IMR-90 (cell line): ENCODE measurements around the gene UPK3A. TPM values are rescaled to one million over a fixed set of nuclear protein-coding genes. Genes with fewer than 3 reads are reported as not detected.

Source experiments
- ATAC-seq: fragments of 200-7000 bp; cut with Tn5 transposase; 2 replicates; pipeline ENCODE4 v1.9.1; 2020; ENCODE audit warnings: low read depth, mild to moderate bottlenecking, moderate library complexity
- BruUV-seq: library from RNA; stranded (reverse); fragments of 400-500 nt; replicated peaks from 2 replicates; lab custom pipeline; 2021; lab: Mats Ljungman, UMichigan
- CTCF ChIA-PET: fragments of 300-600 bp; formaldehyde crosslinking; extraction: SDS; loops from one replicate; lab custom pipeline; 2021; ENCODE audit warnings: antibody characterized with exemption; lab: Yijun Ruan, JAX
- POLR2A ChIA-PET: fragments of 300-600 bp; sonication (Branson Sonifier 250); formaldehyde crosslinking; loops from one replicate; lab custom pipeline; 2022; ENCODE audit warnings: antibody characterized with exemption; ENCODE audit not compliant: unreplicated experiment; lab: Charles Lee
- DNase-seq: peaks from one replicate; pipeline ENCODE4 v3.0.0; 2013
- H2AFZ ChIP-seq: replicated peaks from 2 replicates; pipeline ENCODE3; 2013; ENCODE audit warnings: low read length, mild to moderate bottlenecking; ENCODE audit not compliant: poor library complexity
- H2AK5ac ChIP-seq: 2 replicates; pipeline ENCODE4 v1.6.1; 2013; ENCODE audit warnings: low read depth, low read length, inconsistent platforms
- H2AK9ac ChIP-seq: replicated peaks from 2 replicates; pipeline ENCODE3; 2013; ENCODE audit warnings: mild to moderate bottlenecking, low read depth, low read length, moderate library complexity; ENCODE audit not compliant: poor library complexity
- H2BK120ac ChIP-seq: 2 replicates; pipeline ENCODE4 v1.6.1; 2013; ENCODE audit warnings: low read depth, low read length, inconsistent platforms
- H2BK15ac ChIP-seq: 3 replicates; pipeline ENCODE4 v1.6.1; 2013; ENCODE audit warnings: low read depth, low read length, inconsistent platforms
- H2BK20ac ChIP-seq: 2 replicates; pipeline ENCODE4 v1.6.1; 2013; ENCODE audit warnings: low read depth, mild to moderate bottlenecking, inconsistent platforms, low read length, moderate library complexity
- H2BK5ac ChIP-seq: 2 replicates; pipeline ENCODE4 v1.6.1; 2013; ENCODE audit warnings: mild to moderate bottlenecking, low read depth, low read length, inconsistent platforms; ENCODE audit not compliant: poor library complexity, severe bottlenecking
- H3K14ac ChIP-seq: replicated peaks from 2 replicates; pipeline ENCODE4 v1.6.1; 2013; ENCODE audit warnings: low read depth, low read length, inconsistent platforms
- H3K18ac ChIP-seq: 2 replicates; pipeline ENCODE4 v1.6.1; 2013; ENCODE audit warnings: low read depth, low read length, control low read depth
- H3K23ac ChIP-seq: 2 replicates; pipeline ENCODE4 v1.6.1; 2013; ENCODE audit warnings: low read depth, low read length, inconsistent platforms
- H3K27ac ChIP-seq: 2 replicates; pipeline ENCODE4 v1.5.1; 2013; ENCODE audit warnings: mild to moderate bottlenecking, control low read depth, low read length; ENCODE audit not compliant: insufficient read depth
- H3K27me3 ChIP-seq: 2 replicates; pipeline ENCODE4 v1.6.1; 2013; ENCODE audit warnings: low read length; ENCODE audit not compliant: control insufficient read depth, insufficient read depth
- H3K36me3 ChIP-seq: 2 replicates; pipeline ENCODE4 v1.6.1; 2013; ENCODE audit warnings: low read length, mixed read lengths; ENCODE audit not compliant: control insufficient read depth, insufficient read depth
- H3K4ac ChIP-seq: 2 replicates; pipeline ENCODE4 v1.6.1; 2013; ENCODE audit warnings: low read depth, low read length, inconsistent platforms
- H3K4me1 ChIP-seq: 2 replicates; pipeline ENCODE4 v1.6.1; 2013; ENCODE audit warnings: low read length, mixed read lengths; ENCODE audit not compliant: control insufficient read depth, insufficient read depth
- H3K4me2 ChIP-seq: 2 replicates; pipeline ENCODE4 v1.6.1; 2013; ENCODE audit warnings: low read depth, mild to moderate bottlenecking, control low read depth, low read length, moderate library complexity
- H3K4me3 ChIP-seq: 2 replicates; pipeline ENCODE4 v1.5.1; 2013; ENCODE audit warnings: low read depth, mild to moderate bottlenecking, control low read depth, low read length, moderate library complexity; ENCODE audit not compliant: insufficient read depth
- H3K56ac ChIP-seq: 2 replicates; pipeline ENCODE4 v1.6.1; 2013; ENCODE audit warnings: low read length, inconsistent platforms; ENCODE audit not compliant: insufficient read depth; ENCODE audit errors: extremely low read depth
- H3K79me1 ChIP-seq, 2 experiments: 2 replicates each; pipeline ENCODE4 v1.6.1; 2013; ENCODE audit warnings: low read length in 2 of 2, inconsistent platforms in 1 of 2, low read depth in 1 of 2
- H3K9ac ChIP-seq: 2 replicates; pipeline ENCODE4 v1.6.1; 2013; ENCODE audit warnings: low read depth, low read length, control low read depth
- H3K9me1 ChIP-seq: 2 replicates; pipeline ENCODE4 v1.6.1; 2013; ENCODE audit warnings: low read length, inconsistent platforms; ENCODE audit not compliant: insufficient read depth
- H3K9me3 ChIP-seq: 2 replicates; pipeline ENCODE4 v1.6.1; 2013; ENCODE audit warnings: low read length; ENCODE audit not compliant: control insufficient read depth, insufficient read depth
- H4K20me1 ChIP-seq: 2 replicates; pipeline ENCODE4 v1.6.1; 2013; ENCODE audit warnings: low read length, inconsistent platforms; ENCODE audit not compliant: insufficient read depth
- H4K5ac ChIP-seq: 2 replicates; pipeline ENCODE4 v1.6.1; 2013; ENCODE audit warnings: mild to moderate bottlenecking, low read depth, low read length, control low read depth
- H4K8ac ChIP-seq, 2 experiments: 2 replicates each; pipeline ENCODE4 v1.6.1; 2013; ENCODE audit warnings: low read depth in 2 of 2, low read length in 2 of 2, control low read depth in 1 of 2, inconsistent platforms in 1 of 2
- H4K91ac ChIP-seq: 2 replicates; pipeline ENCODE4 v1.6.1; 2013; ENCODE audit warnings: low read depth, low read length, inconsistent platforms; ENCODE audit not compliant: insufficient read depth
- BHLHE40 ChIP-seq: fragments of 150-350 bp; IDR thresholded peaks from 2 replicates; pipeline ENCODE4 v1.6.1; 2016; ENCODE audit warnings: mild to moderate bottlenecking, low read depth, low read length
- CEBPB ChIP-seq: IDR thresholded peaks from 2 replicates; pipeline ENCODE4 v1.6.1; 2012; ENCODE audit warnings: low read depth, low read length, improper control_type of control experiment
- CHD1 ChIP-seq: IDR thresholded peaks from 2 replicates; pipeline ENCODE4 v1.6.1; 2012; ENCODE audit warnings: low read depth, low read length, improper control_type of control experiment
- CTCF ChIP-seq: conservative IDR thresholded peaks from 2 replicates; pipeline ENCODE4 v1.5.1; 2012; ENCODE audit warnings: mild to moderate bottlenecking, low read depth, low read length, improper control_type of control experiment
- ELK1 ChIP-seq: fragments of 150-350 bp; IDR thresholded peaks from 2 replicates; pipeline ENCODE4 v1.6.1; 2016; ENCODE audit warnings: low read depth, mild to moderate bottlenecking, low read length, moderate library complexity, borderline replicate concordance
- FOS ChIP-seq: fragments of 150-350 bp; IDR thresholded peaks from 2 replicates; pipeline ENCODE4 v1.6.1; 2016; ENCODE audit warnings: low read depth, low read length
- MAFK ChIP-seq: IDR thresholded peaks from 2 replicates; pipeline ENCODE4 v1.6.1; 2012; ENCODE audit warnings: low read depth, low read length, improper control_type of control experiment
- MAZ ChIP-seq: IDR thresholded peaks from 2 replicates; pipeline ENCODE4 v1.6.1; 2012; ENCODE audit warnings: low read depth, mild to moderate bottlenecking, low read length, improper control_type of control experiment, moderate library complexity, borderline replicate concordance
- MXI1 ChIP-seq: IDR thresholded peaks from 2 replicates; pipeline ENCODE4 v1.6.1; 2012; ENCODE audit warnings: low read depth, mild to moderate bottlenecking, low read length, moderate library complexity, borderline replicate concordance
- NFE2L2 ChIP-seq: fragments of 150-350 bp; IDR thresholded peaks from 2 replicates; pipeline ENCODE4 v1.6.1; 2016; ENCODE audit warnings: low read depth, mild to moderate bottlenecking, low read length
- POLR2A ChIP-seq: IDR thresholded peaks from 2 replicates; pipeline ENCODE4 v1.6.1; 2012; ENCODE audit warnings: mild to moderate bottlenecking, low read depth, low read length
- RAD21 ChIP-seq: IDR thresholded peaks from 2 replicates; pipeline ENCODE4 v1.6.1; 2012; ENCODE audit warnings: low read length, improper control_type of control experiment
- RCOR1 ChIP-seq: IDR thresholded peaks from 2 replicates; pipeline ENCODE4 v1.6.1; 2012; ENCODE audit warnings: mild to moderate bottlenecking, low read length, improper control_type of control experiment; ENCODE audit not compliant: insufficient replicate concordance
- RFX5 ChIP-seq: IDR thresholded peaks from 2 replicates; pipeline ENCODE4 v1.8.0; 2012; ENCODE audit warnings: low read depth, mild to moderate bottlenecking, low read length, moderate library complexity
- SMC3 ChIP-seq: fragments of 150-350 bp; IDR thresholded peaks from 2 replicates; pipeline ENCODE4 v1.6.1; 2016; ENCODE audit warnings: low read depth, mild to moderate bottlenecking, antibody characterized with exemption, low read length, moderate library complexity
- USF2 ChIP-seq: fragments of 150-350 bp; IDR thresholded peaks from 2 replicates; pipeline ENCODE4 v1.6.1; 2017; ENCODE audit warnings: mild to moderate bottlenecking, antibody characterized with exemption, low read length, low read depth
- WGBS, 2 experiments: methylation state at CpG; one replicate each; pipeline versions ENCODE4 v1.1.5 to v1.1.7; 2013; ENCODE audit warnings: missing lambda C conversion rate in 2 of 2; ENCODE audit not compliant: insufficient read length in 1 of 2; ENCODE audit errors: extremely low coverage in 2 of 2; 5-methylcytosine and 5-hydroxymethylcytosine counted together
- dilution Hi-C: fragments of 300-500 bp; cut with HindIII; formaldehyde crosslinking; loops from one replicate; pipeline ENCODE4 v1.14.3; 2018; ENCODE audit warnings: low sequenced_read_pairs; ENCODE audit not compliant: unreplicated experiment
- in situ Hi-C: fragments of 300-500 bp; cut with MboI; formaldehyde crosslinking; loops from 3 replicates; pipeline ENCODE4 v1.14.3; 2019; ENCODE audit warnings: low sequenced_read_pairs, inconsistent platforms, mixed read lengths
- intact Hi-C: fragments of 100-400 bp; cut with micrococcal nuclease; formaldehyde crosslinking; loops from 2 replicates; pipeline ENCODE4 v1.10.0; 2022
- polyA plus RNA-seq, 3 experiments: library from polyadenylated mRNA; depleted of rRNA; stranded (reverse); fragments of >200 nt; gene quantifications; 2 replicates each; pipeline ENCODE4 v1.2.3, GENCODE V29; 2012; ENCODE audit warnings: low replicate concordance in 1 of 3
- total RNA-seq: library from RNA; depleted of rRNA; stranded (reverse); fragments of >200 nt; gene quantifications from 2 replicates; pipeline ENCODE4 v1.2.3, GENCODE V29; 2012

The UPK3A gene
- total and polyA plus RNA-seq, 2 of the 4 experiments (the other 2 are of a cell fraction): not detected

- ATAC-seq (no peak), DNase-seq (no peak)
- H3K4me3 ChIP-seq: no peak overlapping the region
- no peaks in the 10 kb centered on the region for H3K36me3 ChIP-seq
- H3K23ac ChIP-seq: no peak overlapping the region
- intact Hi-C loops (no loop called here), dilution Hi-C loops (no loop called here), in situ Hi-C loops (no loop called here)
- no peak overlapping the region for H3K9ac ChIP-seq
- H3K14ac ChIP-seq: no peak overlapping the region
- peaks cover 12% of the 10 kb centered on the region for H3K4me1 ChIP-seq
- no peak overlapping the region for H2BK5ac ChIP-seq
- no peaks in the 10 kb centered on the region for H3K9me1 ChIP-seq
- H2AK9ac ChIP-seq: no peak overlapping the region
- ChIA-PET POLR2A (interaction anchor here (0.5 kb wide), 1 partner anchor 166 kb away, joined by 5 read pairs; no protein-coding TSS in a partner anchor), CTCF (no interaction called here)
- H2AFZ ChIP-seq: no peak overlapping the region
- no peaks in the 10 kb centered on the region for H3K9me3 ChIP-seq
- no peak overlapping the region for H3K4me2 ChIP-seq
- H3K18ac ChIP-seq: no peak overlapping the region
- peak overlapping the region; percentile 16; the same call in 1 of the 2 replicates for H2AK5ac ChIP-seq
- no peak overlapping the region for H2BK20ac ChIP-seq
- no peak overlapping the region for H2BK15ac ChIP-seq
- no peaks in the 10 kb centered on the region; the same call in 1 of the 2 replicates for H3K27me3 ChIP-seq
- no TSS peak for BruUV-seq
- H4K8ac ChIP-seq: no peak overlapping the region
- H3K4ac ChIP-seq: no peak overlapping the region; the same call in 1 of the 2 replicates
- H3K27ac ChIP-seq: no peak overlapping the region
- no peak overlapping the region for H2BK120ac ChIP-seq
- H4K5ac ChIP-seq: no peak overlapping the region
- H3K79me1 ChIP-seq: no peaks in the 10 kb centered on the region
- H4K20me1 ChIP-seq: no peaks in the 10 kb centered on the region
- TF ChIP-seq NFE2L2 (no peak), RAD21 (no peak), RFX5 (no peak), MAFK (no peak), ELK1 (no peak), MAZ (no peak), FOS (no peak), CHD1 (no peak), CTCF (no peak), BHLHE40 (no peak), POLR2A (no peak), RCOR1 (no peak), MXI1 (no peak), SMC3 (no peak), CEBPB (no peak), USF2 (no peak)
- 100% methylated on average over 2 of the region's 12 CpGs; no CpG with 5 or more reads in 1 of the 2 experiments for WGBS, 2 experiments
- H3K56ac ChIP-seq: no peak overlapping the region
- H4K91ac ChIP-seq: no peak overlapping the region
Observed at GRCh38 chr22:45276507-45277105, 8.1 kb upstream of the UPK3A start.
